H1 (cell line): ENCODE results near the gene ZNF763. TPM values are rescaled to one million over a fixed set of nuclear protein-coding genes. Genes with fewer than 3 reads are reported as not detected.

Source experiments
- ASH2L ChIP-seq: fragments of 200-600, 300-600 bp; sonication (generic); IDR thresholded peaks from one replicate; pipeline ENCODE4 v1.7.1; 2017; ENCODE audit warnings: low read length
- ATF3 ChIP-seq: IDR thresholded peaks from 2 replicates; pipeline ENCODE4 v1.6.1; 2011; ENCODE audit warnings: low read depth, mild to moderate bottlenecking, low read length; ENCODE audit not compliant: insufficient read depth
- CBX5 ChIP-seq: fragments of 300-800, 300-1000 bp; sonication (generic); IDR thresholded peaks from 2 replicates; pipeline ENCODE4 v1.7.1; 2016; ENCODE audit warnings: antibody characterized with exemption, low read length, low read depth
- CBX8 ChIP-seq: fragments of 300-800, 300-1000 bp; sonication (generic); IDR thresholded peaks from 2 replicates; pipeline ENCODE4 v1.7.1; 2016; ENCODE audit warnings: low read depth, low read length, borderline replicate concordance
- CREB1 ChIP-seq: IDR thresholded peaks from 2 replicates; pipeline ENCODE4 v1.6.1; 2012; ENCODE audit warnings: inconsistent platforms
- E2F6 ChIP-seq: IDR thresholded peaks from 2 replicates; pipeline ENCODE4 v1.6.1; 2012; ENCODE audit warnings: inconsistent platforms
- EP300 ChIP-seq, 2 experiments: IDR thresholded peaks; 1 replicate in 1 of 2; 2 replicates in 1 of 2; pipeline ENCODE4 v1.6.1; 2011 to 2012; ENCODE audit warnings: low read depth in 2 of 2, low read length in 2 of 2, mild to moderate bottlenecking in 2 of 2, borderline replicate concordance in 1 of 2, inconsistent platforms in 1 of 2, moderate library complexity in 1 of 2
- FOSL1 ChIP-seq: IDR thresholded peaks from 2 replicates; pipeline ENCODE4 v1.6.1; 2011; ENCODE audit warnings: mild to moderate bottlenecking, low read depth, low read length, moderate library complexity; ENCODE audit not compliant: insufficient read depth
- JUN ChIP-seq: IDR thresholded peaks from 2 replicates; pipeline ENCODE4 v1.6.1; 2011; ENCODE audit warnings: low read depth, mild to moderate bottlenecking, improper control_type of control experiment, low read length
- KDM4A ChIP-seq: IDR thresholded peaks from one replicate; pipeline ENCODE4 v1.7.1; 2012; ENCODE audit warnings: low read depth, mild to moderate bottlenecking, moderate library complexity, low read length, inconsistent platforms; ENCODE audit not compliant: severe bottlenecking
- MAX ChIP-seq: IDR thresholded peaks from 2 replicates; pipeline ENCODE4 v1.6.1; 2012; ENCODE audit warnings: inconsistent platforms
- PHF8 ChIP-seq: fragments of 200-600 bp; sonication (generic); conservative IDR thresholded peaks from 2 replicates; pipeline ENCODE4 v1.7.1; 2012; ENCODE audit warnings: low read depth, mild to moderate bottlenecking, inconsistent platforms, low read length, moderate library complexity
- POLR2A ChIP-seq, 2 experiments: IDR thresholded peaks; 1 replicate in 1 of 2; 2 replicates in 1 of 2; pipeline ENCODE4 v1.6.1; 2011; ENCODE audit warnings: low read depth in 2 of 2, low read length in 2 of 2, mild to moderate bottlenecking in 2 of 2; ENCODE audit errors: control extremely low read depth in 1 of 2
- POLR2AphosphoS5 ChIP-seq: IDR thresholded peaks from 2 replicates; pipeline ENCODE4 v1.6.1; 2011; ENCODE audit warnings: low read depth, low read length
- POU5F1 ChIP-seq: IDR thresholded peaks from 2 replicates; pipeline ENCODE4 v1.6.1; 2011; ENCODE audit warnings: low read depth, mild to moderate bottlenecking, low read length, moderate library complexity
- RAD21 ChIP-seq, 2 experiments: IDR thresholded peaks in 1 of 2; conservative IDR thresholded peaks in 1 of 2; 2 replicates each; pipeline ENCODE4 v1.6.1; 2011; ENCODE audit warnings: low read depth in 2 of 2, low read length in 2 of 2, improper control_type of control experiment in 1 of 2, inconsistent platforms in 1 of 2, mild to moderate bottlenecking in 1 of 2, moderate library complexity in 1 of 2
- RXRA ChIP-seq: IDR thresholded peaks from 2 replicates; pipeline ENCODE4 v1.6.1; 2011; ENCODE audit warnings: low read depth, mild to moderate bottlenecking, low read length, moderate library complexity; ENCODE audit not compliant: insufficient read depth
- SAP30 ChIP-seq: fragments of 300-600 bp; sonication (generic); IDR thresholded peaks from 2 replicates; pipeline ENCODE4 v1.7.1; 2012; ENCODE audit warnings: low read length, moderate library complexity, mild to moderate bottlenecking, inconsistent platforms; ENCODE audit not compliant: insufficient read depth, insufficient replicate concordance
- SIX5 ChIP-seq: IDR thresholded peaks from 2 replicates; pipeline ENCODE4 v1.6.1; 2011; ENCODE audit warnings: mild to moderate bottlenecking, low read depth, low read length
- SP1 ChIP-seq: IDR thresholded peaks from 2 replicates; pipeline ENCODE4 v1.6.1; 2011; ENCODE audit warnings: low read depth, low read length
- SUZ12 ChIP-seq: fragments of 200-600 bp; sonication (generic); IDR thresholded peaks from 2 replicates; pipeline ENCODE4 v1.6.1; 2012; ENCODE audit warnings: mild to moderate bottlenecking, inconsistent platforms, low read length, moderate library complexity, mixed read lengths
- TAF1 ChIP-seq: IDR thresholded peaks from 2 replicates; pipeline ENCODE4 v1.6.1; 2011; ENCODE audit warnings: mild to moderate bottlenecking, low read depth, low read length
- TBP ChIP-seq: IDR thresholded peaks from 2 replicates; pipeline ENCODE4 v1.6.1; 2011; ENCODE audit warnings: low read depth, low read length, improper control_type of control experiment
- polyA plus RNA-seq, 7 experiments: library from polyadenylated mRNA; depleted of rRNA in 3 of 7; stranded (reverse) in 5 of 7; unstranded in 2 of 7; fragments of >200 nt in 5 of 7; fragments of 200-250 nt in 2 of 7; gene quantifications; 1 replicate in 5 of 7; 2 replicates in 1 of 7; 4 replicates in 1 of 7; pipeline versions ENCODE4 v1.2.1 to v1.2.3, GENCODE V29; 2011 to 2013; ENCODE audit warnings: missing spikeins in 2 of 7, mixed read lengths in 2 of 7
- total RNA-seq: library from RNA; stranded (reverse); fragmentation: NEBNext Ultra II Directional; extraction: Animal tissue kit (Norgen Biotek cat#: 25700); gene quantifications from 2 replicates; pipeline ENCODE4 v1.2.1, GENCODE V29; 2021

ZNF763 gene
- total and polyA plus RNA-seq, 2 of the 8 experiments (the other 6 are each of a cell fraction or from before 2014, with no cell fraction given) = 0.39 to 1.7 TPM

DNA sequence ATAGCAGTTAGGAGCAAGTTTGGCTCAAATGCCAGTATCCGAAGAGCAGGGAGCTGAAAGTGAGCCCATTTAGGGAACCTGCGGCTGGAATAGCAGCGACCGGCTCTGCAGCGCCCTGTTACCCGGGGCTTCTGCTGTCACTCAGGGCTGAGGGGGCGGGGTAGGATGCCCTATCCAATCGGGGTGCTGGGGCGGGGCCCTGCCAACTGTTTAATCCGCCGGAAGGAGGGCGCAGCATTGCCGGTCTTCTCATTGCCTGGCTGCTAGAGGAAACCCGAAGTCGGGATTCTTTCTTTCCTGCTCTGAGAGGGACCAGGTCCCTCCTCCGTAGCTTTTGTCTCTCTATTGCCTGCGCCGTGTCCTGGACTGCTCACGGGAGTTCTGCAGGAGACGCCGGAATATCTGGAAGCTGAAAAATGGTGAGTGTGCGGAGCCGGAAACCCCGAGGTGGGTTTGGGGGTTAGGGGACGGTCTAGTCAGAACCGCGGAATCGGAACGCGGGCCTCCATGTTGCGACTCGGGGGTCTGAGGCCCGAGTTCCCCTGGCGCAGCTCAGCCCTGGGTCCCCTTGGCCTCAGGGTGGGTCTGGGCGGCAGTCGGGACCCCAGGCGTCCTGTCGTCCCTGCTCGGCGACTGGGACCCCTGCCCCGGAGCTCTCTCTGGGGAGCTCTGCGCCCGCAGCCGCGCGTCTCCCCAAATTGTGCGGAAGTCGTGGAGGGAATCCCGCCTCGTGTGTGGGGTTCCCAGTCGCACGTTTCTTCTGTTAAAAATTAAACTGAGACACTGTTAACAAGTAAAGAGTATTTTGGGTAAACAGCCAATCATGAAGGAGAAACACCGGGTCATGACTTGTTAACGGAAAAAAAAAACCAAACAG is 22.8 kb downstream of the ZNF763 start (continued):
- TF ChIP-seq POLR2A (IDR thresholded peaks at IDR 0.05; ENCODE audit: control extremely low read depth in 1 of 2, low read depth in 2 of 2, low read length in 2 of 2) (peak; percentile 95 to 96), POLR2AphosphoS5 (peak; percentile 93), SIX5 (no peak), RXRA (no peak), EP300 (IDR thresholded peaks at IDR 0.05; ENCODE audit: borderline replicate concordance in 1 of 2, low read depth in 2 of 2, low read length in 2 of 2) (no peak), PHF8 (peak; percentile 86), POU5F1 (no peak), RAD21 (IDR thresholded peaks at IDR 0.05 in 1 of 2, conservative IDR thresholded peaks at IDR 0.05 in 1 of 2; ENCODE audit: low read depth in 2 of 2, low read length in 2 of 2) (no peak), MAX (no peak), CBX5 (no peak), SP1 (peak; percentile 52; the same call in 1 of the 2 replicates), FOSL1 (no peak), SAP30 (no peak), TBP (peak; percentile 96), ATF3 (no peak), KDM4A (peak; percentile 84), SUZ12 (no peak), CBX8 (no peak), TAF1 (peak; percentile 98), CREB1 (no peak), ASH2L (peak; percentile 63), E2F6 (no peak; the same call in 1 of the 2 replicates), JUN (no peak)
